Choroid plexus epithelial cell (primary cell): ENCODE results near the gene USP20.

Experiments used
- DNase-seq: peaks from one replicate; pipeline ENCODE4 v3.0.0-alpha.2; 2010; ENCODE audit warnings: low read depth
- H3K4me3 ChIP-seq: 2 replicates; pipeline ENCODE4 v1.5.1; 2011; ENCODE audit warnings: low read depth, mild to moderate bottlenecking, control low read depth, low read length, moderate library complexity
- TF ChIP-seq, protein P1 (sequence below): conservative IDR thresholded peaks from 2 replicates; pipeline ENCODE4 v1.5.1; 2011; ENCODE audit warnings: low read depth, mild to moderate bottlenecking, control low read depth, inconsistent platforms, low read length, moderate library complexity

The USP20 gene

DNA sequence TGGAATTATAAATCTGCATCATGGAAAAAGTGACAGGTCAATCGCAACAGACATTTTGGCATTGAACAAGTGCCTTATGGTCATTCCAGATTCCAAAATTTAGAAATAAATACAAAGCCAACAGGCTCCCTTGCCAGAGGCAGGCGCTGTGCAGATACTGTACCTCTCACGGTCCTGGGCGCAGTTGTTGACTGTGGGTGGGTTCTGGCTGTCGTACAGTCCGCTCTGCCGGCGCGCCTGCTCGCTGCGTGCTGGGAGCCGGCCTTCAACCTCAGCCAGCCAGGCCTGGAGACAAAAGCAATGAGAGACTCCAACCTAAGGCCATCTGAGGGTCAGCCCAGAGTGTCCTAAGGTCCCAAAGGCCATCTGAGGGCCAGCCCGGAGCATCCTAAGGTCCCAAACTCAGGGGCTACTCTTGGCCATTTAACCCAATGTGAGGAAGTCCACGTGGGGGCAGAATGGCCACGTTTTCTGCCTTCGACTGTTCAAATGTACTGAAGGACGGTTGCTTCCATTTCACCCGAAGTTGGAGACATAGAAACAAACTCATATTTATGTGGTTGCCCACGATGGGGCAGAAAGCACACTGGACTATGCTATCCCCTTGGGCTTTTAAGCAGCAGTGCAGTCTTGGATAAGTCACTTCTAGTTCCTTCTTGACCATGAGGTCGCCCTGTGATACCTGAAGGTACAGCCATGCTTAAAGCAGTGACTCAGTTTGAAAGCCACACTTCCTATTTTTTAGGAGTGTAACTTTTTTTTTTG, 65.2 kb downstream of the USP20 start:
- H3K4me3 ChIP-seq, result no peak overlapping the region
- no peak for DNase-seq
- TF ChIP-seq, protein P1, sequence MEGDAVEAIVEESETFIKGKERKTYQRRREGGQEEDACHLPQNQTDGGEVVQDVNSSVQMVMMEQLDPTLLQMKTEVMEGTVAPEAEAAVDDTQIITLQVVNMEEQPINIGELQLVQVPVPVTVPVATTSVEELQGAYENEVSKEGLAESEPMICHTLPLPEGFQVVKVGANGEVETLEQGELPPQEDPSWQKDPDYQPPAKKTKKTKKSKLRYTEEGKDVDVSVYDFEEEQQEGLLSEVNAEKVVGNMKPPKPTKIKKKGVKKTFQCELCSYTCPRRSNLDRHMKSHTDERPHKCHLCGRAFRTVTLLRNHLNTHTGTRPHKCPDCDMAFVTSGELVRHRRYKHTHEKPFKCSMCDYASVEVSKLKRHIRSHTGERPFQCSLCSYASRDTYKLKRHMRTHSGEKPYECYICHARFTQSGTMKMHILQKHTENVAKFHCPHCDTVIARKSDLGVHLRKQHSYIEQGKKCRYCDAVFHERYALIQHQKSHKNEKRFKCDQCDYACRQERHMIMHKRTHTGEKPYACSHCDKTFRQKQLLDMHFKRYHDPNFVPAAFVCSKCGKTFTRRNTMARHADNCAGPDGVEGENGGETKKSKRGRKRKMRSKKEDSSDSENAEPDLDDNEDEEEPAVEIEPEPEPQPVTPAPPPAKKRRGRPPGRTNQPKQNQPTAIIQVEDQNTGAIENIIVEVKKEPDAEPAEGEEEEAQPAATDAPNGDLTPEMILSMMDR, result no peak

DNA sequence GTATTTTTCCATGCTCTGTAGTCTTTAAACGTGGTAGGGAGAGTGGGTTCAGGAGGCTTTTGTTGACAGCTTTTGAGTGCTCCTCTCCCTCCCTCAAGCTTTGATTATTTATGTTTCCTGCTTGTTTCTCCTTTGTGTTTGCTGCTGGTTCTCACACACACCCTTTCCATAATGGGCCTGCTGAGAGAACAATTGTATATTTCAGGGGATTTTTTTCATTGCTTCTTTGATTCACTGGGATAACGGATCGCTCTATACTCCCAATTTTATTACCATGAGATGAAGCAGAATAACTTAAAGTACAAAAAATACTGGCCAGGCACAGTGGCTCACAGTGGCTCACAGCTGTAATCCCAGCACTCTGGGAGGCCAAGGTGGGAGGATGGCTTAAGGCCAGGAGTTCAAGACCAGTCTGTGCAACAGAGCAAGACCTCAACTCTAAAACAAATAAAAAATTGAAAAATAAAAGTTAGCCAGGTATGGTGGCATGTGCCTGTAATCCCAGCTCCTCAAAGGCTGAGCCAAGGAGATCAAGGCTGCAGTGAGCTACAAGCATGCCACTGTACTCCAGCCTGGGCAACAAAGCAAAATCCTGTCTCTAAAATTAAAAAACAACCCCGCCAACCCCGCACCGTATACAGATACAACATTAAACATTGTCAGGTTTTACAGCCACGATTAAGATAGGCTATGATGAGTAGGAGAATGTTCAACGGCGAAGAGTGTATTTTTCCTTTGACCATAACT, 66.9 kb downstream of the USP20 start:
- TF ChIP-seq, protein P1, result no peak
- DNase-seq, result no peak
- H3K4me3 ChIP-seq, result no peak overlapping the region

DNA sequence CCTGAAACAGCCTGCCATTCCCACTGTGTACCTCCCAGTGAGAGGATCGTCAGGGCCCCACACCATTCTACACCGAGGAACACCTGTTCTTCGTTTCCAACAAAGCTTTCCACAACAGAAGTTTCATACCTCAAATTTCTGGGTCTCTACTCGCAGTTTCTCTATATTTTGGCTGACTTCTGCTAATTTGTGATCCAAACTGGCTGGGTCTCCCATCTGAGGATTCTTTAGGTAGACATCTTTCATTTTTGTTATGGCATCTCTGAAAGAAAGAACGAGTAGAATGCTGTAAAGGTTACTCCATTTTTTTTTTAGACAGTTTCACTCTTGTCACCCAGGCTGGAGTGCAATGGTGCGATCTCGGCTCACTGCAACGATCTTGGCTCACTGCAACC, 67.5 kb downstream of the USP20 start:
- no peak for DNase-seq
- TF ChIP-seq, protein P1, result no peak
- no peak overlapping the region for H3K4me3 ChIP-seq

DNA sequence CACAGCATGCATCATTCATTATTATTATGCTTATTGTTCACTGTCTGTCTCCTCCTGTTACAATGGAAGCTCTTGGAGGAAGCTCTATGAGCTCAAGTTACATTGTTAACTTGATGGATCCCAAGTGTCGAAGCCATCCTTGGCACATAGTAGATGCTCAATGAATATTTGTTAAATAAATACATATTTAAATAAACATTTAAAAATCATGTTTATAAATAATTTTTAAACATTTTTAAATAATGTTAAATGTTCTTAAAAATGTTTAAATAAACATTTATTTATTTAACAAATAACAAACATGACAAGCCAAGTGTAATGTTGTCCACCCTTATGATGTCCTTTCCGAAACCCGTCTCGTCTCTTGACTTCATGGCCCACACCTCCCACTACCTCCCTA, 69.5 kb downstream of the USP20 start:
- H3K4me3 ChIP-seq, result no peak overlapping the region
- TF ChIP-seq, protein P1, result no peak
- no peak for DNase-seq

DNA sequence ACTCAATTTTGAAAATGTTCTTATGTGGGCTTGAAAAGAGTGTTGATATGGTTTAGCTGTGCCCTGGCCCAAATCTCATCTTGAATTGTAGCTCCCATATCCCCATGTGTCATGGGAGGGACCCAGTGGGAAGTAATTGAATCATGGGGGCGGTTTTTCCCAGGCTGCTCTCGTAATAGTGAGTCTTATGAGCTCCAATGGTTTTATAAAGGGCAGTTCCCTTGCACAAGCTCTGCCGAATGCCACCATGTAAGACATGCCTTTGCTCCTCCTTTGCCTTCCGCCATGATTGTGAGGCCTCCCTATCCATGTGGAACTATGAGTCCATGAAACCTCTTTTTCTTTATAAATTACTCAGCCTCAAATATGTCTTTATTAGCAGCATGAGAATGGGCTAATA, 71.0 kb downstream of the USP20 start:
- H3K4me3 ChIP-seq, result no peak overlapping the region
- no peak for DNase-seq
- TF ChIP-seq, protein P1, result no peak

DNA sequence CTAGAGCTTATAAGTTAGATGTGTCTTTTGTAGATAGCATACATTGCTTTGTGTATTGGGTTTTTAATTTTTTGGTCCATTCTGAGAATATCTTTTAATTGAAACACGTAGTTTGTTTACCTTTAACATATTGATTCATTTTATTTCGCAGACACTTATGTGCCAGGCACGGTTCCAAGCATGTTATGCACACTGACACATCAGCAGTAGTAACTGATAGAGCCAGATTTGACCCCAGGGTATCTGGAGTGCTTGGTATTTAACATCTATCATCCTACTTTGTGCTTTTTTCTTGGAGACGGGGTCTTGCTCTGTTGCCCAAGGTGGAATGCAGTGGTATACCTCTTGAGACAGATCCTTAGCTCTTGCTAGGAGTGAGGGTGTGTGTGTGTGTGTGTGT, 71.9 kb downstream of the USP20 start:
- no peak overlapping the region for H3K4me3 ChIP-seq
- no peak for DNase-seq
- TF ChIP-seq, protein P1, result no peak
